Measurements from ENCODE around the gene MAP2K6. TPM values are rescaled to one million over a fixed set of nuclear protein-coding genes. Genes with fewer than 3 reads are reported as not detected.

Gene MAP2K6
- total RNA-seq, 1 donor from 2014 or later = 4.7 TPM

- peaks cover 27% of the 10 kb centered on the region for H3K4me1 ChIP-seq
- H3K36me3 ChIP-seq = no peaks in the 10 kb centered on the region
- ATAC-seq (no peak), DNase-seq (no peak)
- no peak for TF ChIP-seq CTCF (IDR thresholded peaks at IDR 0.05)
- H3K27me3 ChIP-seq = no peaks in the 10 kb centered on the region
- no peaks in the 10 kb centered on the region for H3K9me3 ChIP-seq
- intact Hi-C loops (cut with DNase I) = no loop called here
- no peak overlapping the region for H3K4me3 ChIP-seq
- no peak overlapping the region for H3K27ac ChIP-seq
Observed at GRCh38 chr17:69417545-69418483, 3.3 kb downstream of the MAP2K6 start.

- intact Hi-C loops (cut with DNase I) = no loop called here
- H3K4me1 ChIP-seq = peaks cover 27% of the 10 kb centered on the region
- no peaks in the 10 kb centered on the region for H3K9me3 ChIP-seq
- no peak overlapping the region for H3K27ac ChIP-seq
- DNase-seq (no peak), ATAC-seq (no peak)
- no peak overlapping the region for H3K4me3 ChIP-seq
- no peaks in the 10 kb centered on the region for H3K36me3 ChIP-seq
- no peaks in the 10 kb centered on the region for H3K27me3 ChIP-seq
- TF ChIP-seq CTCF (IDR thresholded peaks at IDR 0.05) = no peak
Observed at GRCh38 chr17:69418535-69418934, 4.0 kb downstream of the MAP2K6 start.

- H3K27me3 ChIP-seq = no peaks in the 10 kb centered on the region
- no peak for TF ChIP-seq CTCF (IDR thresholded peaks at IDR 0.05)
- no peak overlapping the region for H3K27ac ChIP-seq
- no peak for ATAC-seq
- no peak overlapping the region for H3K4me3 ChIP-seq
- H3K4me1 ChIP-seq = no peaks in the 10 kb centered on the region
- no peaks in the 10 kb centered on the region for H3K9me3 ChIP-seq
- DNase-seq = no peak
- intact Hi-C loops (cut with DNase I) = no loop called here
- no peaks in the 10 kb centered on the region for H3K36me3 ChIP-seq
Observed at GRCh38 chr17:69423450-69423849, 9.0 kb downstream of the MAP2K6 start.

DNA sequence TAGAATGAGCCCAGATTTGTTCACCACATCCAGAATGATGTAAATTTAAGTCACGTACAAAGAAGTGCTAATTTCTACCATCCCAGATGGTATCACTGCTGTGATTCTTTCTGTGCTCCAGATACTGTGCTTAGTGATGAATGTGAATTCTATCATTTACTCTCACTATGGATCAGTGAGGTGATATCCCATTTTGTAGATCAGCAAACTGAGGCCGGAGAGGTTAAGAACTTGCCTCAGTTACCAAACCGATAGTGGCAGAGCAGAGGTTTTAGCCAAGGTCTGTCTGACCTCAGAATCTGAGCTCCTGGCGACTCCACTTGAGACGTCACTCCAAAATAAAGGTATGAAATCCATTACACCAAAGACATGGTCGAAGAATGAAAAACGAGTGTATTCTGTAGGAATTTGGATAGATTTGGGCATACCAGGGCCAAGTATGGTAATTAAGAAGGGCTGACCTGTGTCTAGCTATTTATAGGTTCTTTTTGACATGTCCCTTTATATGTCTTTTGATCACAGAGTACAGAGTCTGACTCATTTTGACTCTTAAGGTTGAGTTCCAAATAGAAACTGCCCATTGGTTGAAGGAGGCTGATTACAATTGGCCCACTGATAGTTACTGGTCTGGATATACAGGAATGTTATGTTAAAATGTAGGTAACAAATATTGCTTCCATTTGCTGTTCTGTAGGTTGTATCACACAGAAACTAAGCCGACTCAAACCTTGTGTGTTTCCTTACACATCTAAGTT lies 10.0 kb downstream of the MAP2K6 start:
- no peak for ATAC-seq
- no peak for DNase-seq
- Histone ChIP-seq H3K36me3 (no peaks in the 10 kb centered on the region), H3K9me3 (no peaks in the 10 kb centered on the region), H3K4me3 (no peak overlapping the region), H3K27ac (no peak overlapping the region), H3K27me3 (no peaks in the 10 kb centered on the region), H3K4me1 (no peaks in the 10 kb centered on the region)
- intact Hi-C loops (cut with DNase I) = no loop called here
- no peak for TF ChIP-seq CTCF (IDR thresholded peaks at IDR 0.05)

- DNase-seq = no peak
- Histone ChIP-seq H3K9me3 (no peaks in the 10 kb centered on the region), H3K4me3 (no peak overlapping the region), H3K27me3 (no peaks in the 10 kb centered on the region), H3K36me3 (no peaks in the 10 kb centered on the region), H3K4me1 (no peaks in the 10 kb centered on the region), H3K27ac (no peak overlapping the region)
- ATAC-seq = no peak
- TF ChIP-seq CTCF (IDR thresholded peaks at IDR 0.05) = no peak
- intact Hi-C loops (cut with DNase I) = no loop called here
Observed at GRCh38 chr17:69425978-69426377, 11.5 kb downstream of the MAP2K6 start.

All from upper lobe of right lung (tissue), 1 donor.